NCI-H82 treated with DMSO at 0.1 percent for 48 hours (cell line): ENCODE measurements around the gene ACAP2.
"Not testable (repeated sequence)": the region's sequence is repeated elsewhere in the genome, so short reads cannot be mapped to it uniquely, and the experiment has no call there.

Experiments
- DNase-seq: peaks from one replicate; lab custom pipeline; 2025; ENCODE audit not compliant: unreplicated experiment; lab: John Stamatoyannopoulos, UW

Gene ACAP2

GRCh38 chr3:195394700-195395099 is 48.1 kb downstream of the ACAP2 start:
- no peak for DNase-seq

- DNase-seq, result no peak
Measured at GRCh38 chr3:195394024-195394423, 48.8 kb downstream of the ACAP2 start.

GRCh38 chr3:195388380-195388779 is 54.4 kb downstream of the ACAP2 start:
- DNase-seq, result no peak

- no peak for DNase-seq
Measured at GRCh38 chr3:195386739-195387138, 56.1 kb downstream of the ACAP2 start.

- DNase-seq, result no peak
Measured at GRCh38 chr3:195385526-195385925, 57.3 kb downstream of the ACAP2 start.

GRCh38 chr3:195384952-195385351 is 57.9 kb downstream of the ACAP2 start:
- no peak for DNase-seq

- DNase-seq, result no peak
Measured at GRCh38 chr3:195372220-195372619, 70.6 kb downstream of the ACAP2 start.

GRCh38 chr3:195366200-195366925 is 76.5 kb downstream of the ACAP2 start:
- no peak for DNase-seq

- no peak for DNase-seq
Measured at GRCh38 chr3:195365371-195365770, 77.4 kb downstream of the ACAP2 start.

- DNase-seq, result peak; percentile 19
Measured at GRCh38 chr3:195357797-195358196, 85.0 kb downstream of the ACAP2 start.

GRCh38 chr3:195356151-195357086 is 86.4 kb downstream of the ACAP2 start:
- DNase-seq, result no peak

- DNase-seq, result not testable (repeated sequence)
Measured at GRCh38 chr3:195354009-195354408, 88.8 kb downstream of the ACAP2 start.

GRCh38 chr3:195352895-195353488 is 89.8 kb downstream of the ACAP2 start:
- no peak for DNase-seq

GRCh38 chr3:195348426-195349115 is 94.2 kb downstream of the ACAP2 start:
- no peak for DNase-seq

- no peak for DNase-seq
Measured at GRCh38 chr3:195337747-195338146, 105.1 kb downstream of the ACAP2 start.

- DNase-seq, result no peak
Measured at GRCh38 chr3:195334967-195335366, 107.9 kb downstream of the ACAP2 start.

- no peak for DNase-seq
Measured at GRCh38 chr3:195319060-195319459, 123.8 kb downstream of the ACAP2 start.

GRCh38 chr3:195312714-195313113 is 130.1 kb downstream of the ACAP2 start:
- no peak for DNase-seq

- no peak for DNase-seq
Measured at GRCh38 chr3:195307711-195308110, 135.1 kb downstream of the ACAP2 start.

- DNase-seq, result no peak
Measured at GRCh38 chr3:195306369-195306768, 136.5 kb downstream of the ACAP2 start.

- no peak for DNase-seq
Measured at GRCh38 chr3:195302431-195302830, 140.4 kb downstream of the ACAP2 start.
